Stimulated activated CD8-positive, alpha-beta memory T cell treated with anti-CD3 and anti-CD28 coated beads, Interleukin-4, amount 100 ng/mL, for 24 hours (primary cell): ENCODE data around the gene NEK3.
"Not testable (repeated sequence)": the region's sequence is repeated elsewhere in the genome, so short reads cannot be mapped to it uniquely, and the experiment has no call there.

Experiments used
- DNase-seq: peaks from one replicate; pipeline ENCODE4 v3.0.0-alpha.2; 2020; ENCODE audit warnings: low read depth

NEK3 gene

DNA sequence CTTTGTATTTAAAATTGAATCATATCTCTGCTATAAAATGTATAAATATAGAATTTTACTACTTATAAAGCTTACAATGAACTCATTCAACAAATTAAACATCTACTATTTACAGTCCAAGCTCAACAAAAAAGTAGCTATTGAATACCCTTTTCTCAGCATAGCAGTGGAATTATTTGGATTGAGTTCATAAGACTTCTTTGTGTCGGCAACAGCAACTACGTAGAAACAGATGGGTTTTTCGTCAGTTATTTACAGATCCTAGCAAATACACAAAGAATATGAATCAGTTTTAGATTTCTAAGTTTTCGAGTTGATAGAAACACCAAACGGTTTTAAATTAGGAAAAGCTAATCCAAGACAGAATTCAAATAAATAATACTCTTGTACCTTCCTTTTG, 10.4 kb upstream of the NEK3 start:
- DNase-seq: no peak

DNA sequence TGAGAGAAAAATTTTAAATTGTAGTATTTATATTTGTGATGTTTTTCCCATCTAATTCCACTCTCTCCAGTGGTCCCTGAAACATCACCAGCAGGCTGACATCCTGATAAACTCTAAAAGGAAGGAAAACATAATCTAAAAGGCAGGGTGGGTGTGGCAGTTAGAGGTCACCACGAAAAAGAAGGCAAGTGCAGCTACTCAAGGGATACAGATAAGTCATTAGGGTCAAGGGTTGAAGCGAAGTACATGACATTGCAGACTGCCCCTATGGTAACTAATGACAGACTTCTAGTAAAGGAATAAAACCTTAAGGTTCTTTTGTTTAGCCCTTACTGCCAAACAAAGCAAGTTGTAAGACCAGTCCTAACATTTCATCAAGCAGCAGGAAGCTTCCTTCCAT, 6.0 kb upstream of the NEK3 start:
- no peak for DNase-seq

DNA sequence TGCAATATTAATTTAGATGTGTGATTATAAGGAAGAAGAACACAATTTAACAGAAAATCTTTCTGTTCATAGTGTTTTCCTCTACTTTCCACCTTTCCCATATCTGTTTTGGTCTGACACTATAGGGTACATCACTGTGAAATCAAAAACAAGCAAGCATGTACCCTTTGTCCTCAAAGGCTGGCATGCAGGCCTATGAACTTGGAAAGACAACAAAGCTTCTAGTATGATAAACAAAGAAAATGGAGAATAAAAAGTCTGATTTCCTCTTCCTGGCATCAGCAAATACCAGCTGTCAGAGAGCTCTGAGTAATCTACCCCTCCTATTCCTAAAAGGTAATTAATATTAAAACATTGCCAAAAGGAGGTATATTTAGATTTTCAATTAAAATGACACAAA, 5.6 kb upstream of the NEK3 start:
- DNase-seq: no peak

DNA sequence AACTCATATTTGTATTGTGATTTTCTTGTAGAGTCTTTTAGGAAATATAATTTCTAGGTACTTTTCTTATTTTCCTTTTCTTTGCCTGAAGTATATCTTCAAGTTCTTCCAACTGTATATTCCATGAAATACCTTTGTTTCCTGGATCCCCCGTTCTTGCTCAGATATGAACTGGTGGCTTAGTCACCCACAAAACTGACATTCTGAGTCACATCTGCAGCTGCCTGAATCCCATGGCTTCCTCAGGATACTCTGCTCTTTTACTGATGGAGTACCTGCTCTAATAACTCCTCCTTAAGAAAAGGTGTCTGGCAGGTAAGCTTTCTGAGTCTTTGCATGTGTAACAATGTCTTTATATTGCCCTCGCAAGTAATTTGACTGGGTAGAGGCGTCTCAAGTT, 4.5 kb upstream of the NEK3 start:
- not testable (repeated sequence) for DNase-seq

DNA sequence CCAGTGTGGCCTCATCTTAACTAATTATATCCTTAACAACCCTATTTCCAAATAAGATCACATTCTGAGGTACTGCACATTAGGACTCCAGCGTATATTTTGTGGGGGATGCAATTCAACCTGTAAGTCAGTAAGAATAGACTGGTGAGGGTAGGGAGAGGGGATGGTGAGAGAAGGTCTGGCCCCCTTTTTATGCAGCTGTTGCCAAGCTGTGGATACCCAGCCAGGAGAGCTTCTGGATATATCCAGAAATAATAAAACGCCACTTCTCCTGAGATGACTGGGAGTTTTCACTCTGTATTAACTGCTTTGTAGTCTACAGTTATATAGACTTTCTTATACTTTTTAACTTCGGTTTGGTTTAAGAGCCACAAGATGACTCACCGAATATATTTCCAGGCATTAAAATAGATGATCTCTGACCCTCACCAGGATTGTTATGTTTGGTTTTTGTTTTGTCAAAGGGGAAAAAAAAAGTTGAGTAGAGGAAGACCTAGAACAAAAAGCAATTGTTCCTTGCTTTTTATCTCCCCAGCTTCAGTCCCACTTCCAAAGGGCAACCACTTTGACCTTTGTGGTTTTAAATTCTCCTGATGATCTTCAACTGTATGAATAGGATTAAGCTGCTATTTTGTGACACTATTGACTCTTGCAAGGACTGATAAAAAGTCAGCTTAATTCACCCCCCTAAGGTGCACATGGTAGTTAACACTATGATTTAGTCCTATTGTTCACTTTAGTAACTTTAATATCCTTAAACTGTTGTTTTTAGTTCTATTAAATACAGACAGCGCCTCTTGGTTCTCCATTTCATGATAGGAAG, 3.1 kb upstream of the NEK3 start:
- DNase-seq: no peak

DNA sequence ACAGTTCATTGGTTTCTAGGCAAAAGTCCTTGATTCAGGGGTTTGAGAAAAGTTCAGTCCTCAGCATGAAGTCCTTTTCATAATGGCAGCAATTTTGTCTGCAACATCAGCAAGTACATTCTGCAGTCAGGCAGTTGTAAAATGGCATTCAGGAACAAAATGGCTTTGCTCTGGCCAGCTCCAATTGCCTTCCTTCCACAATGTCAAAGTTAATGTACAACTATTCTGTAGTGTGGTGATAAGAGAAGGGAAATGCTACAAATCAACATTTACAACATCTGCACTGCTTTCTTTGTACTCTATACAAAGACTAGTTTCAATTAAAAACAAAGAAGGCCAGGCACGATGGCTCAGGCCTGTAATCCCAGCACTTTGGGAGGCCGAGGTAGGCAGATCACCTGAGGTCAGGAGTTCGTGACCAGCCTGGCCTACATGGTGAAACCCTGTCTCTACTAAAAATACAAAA, 1.8 kb upstream of the NEK3 start:
- no peak for DNase-seq

DNA sequence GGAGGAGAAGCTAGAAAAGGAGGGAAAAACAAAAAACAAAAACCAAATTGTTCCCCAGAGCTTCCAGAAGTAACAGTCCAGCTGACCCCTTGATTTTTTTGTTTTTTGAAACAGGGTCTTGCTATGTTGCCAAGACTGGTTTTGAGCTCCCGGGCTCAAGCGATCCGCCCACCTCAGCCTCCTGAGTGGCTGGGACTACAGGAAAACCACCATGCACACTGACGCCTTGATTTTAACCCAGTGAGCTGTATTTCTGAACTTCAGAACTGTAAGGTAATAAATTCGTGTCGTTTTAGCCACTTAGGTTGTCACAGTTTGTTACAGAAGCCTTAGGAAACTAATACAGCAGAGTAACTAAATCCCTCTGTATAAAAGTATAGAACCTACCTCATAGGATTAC, 1.1 kb upstream of the NEK3 start:
- DNase-seq: no peak

DNA sequence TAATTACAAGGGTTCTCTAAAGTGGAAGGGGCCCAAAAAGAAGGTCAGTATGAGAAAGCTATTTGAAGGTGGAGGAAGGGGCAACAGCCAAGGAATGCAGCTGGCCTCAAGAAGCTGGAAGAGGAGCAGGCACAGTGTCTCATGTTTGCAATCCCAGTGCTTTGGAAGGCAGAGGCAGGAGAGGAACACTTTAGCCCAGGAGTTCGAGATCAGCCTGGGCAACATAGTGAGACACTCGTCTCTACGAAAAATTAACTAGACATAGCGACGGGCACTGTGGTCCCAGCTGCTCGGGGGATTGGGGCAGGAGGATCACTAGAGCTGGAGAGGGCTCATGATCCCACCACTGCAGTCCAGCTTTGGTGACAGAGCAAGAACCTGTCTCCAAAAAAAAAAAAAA, 656 bp upstream of the NEK3 start:
- no peak for DNase-seq

DNA sequence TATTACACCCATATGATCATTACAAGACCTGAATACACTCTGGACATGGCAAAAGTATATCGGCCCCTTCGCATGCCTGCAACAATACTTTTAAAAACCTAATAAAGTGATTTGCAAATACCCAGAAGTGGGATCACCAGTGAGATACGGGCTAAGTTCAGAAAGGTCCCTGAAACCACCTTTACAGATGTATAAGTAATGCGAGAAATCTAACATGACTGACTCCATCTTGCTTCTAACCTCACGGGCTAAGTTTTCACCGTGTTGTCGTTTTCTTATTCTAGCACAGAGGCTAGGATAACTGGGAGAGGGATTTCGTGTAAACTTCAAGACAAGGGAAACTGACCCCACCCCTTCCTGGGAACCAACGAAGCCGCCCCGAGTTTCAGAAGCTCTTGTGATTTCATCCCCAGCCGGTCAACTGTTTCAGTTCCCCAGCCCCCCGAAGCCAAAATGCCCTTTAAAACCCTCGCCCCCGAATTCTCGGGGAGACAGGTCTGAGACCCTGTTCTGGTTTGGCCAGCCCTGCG, 703 bp downstream of the NEK3 start:
- DNase-seq: no peak

DNA sequence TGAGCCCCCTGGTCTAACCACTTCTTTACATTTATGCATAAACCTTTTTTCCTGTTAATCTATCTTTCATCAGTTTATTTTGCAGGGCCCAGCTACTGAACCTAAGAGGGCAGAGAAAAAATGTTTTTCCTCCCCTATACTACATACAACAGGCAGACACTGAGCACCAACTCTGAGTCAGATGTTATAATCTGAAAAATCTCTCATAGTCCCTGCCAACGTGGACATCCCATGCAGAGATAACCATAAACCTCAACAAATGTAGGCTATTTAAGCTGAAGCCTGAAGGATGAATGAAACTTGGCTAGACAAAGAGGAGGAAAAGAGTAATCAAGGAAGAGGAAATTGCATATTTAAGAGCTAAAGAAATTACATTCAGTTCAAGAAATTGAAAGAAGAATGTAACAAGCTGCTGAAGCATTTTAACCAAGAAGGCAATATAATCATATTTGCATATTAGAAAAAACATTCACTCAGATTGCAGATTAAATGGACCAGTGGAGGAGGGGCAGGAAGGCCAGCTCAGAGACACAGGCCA, 2.6 kb downstream of the NEK3 start:
- no peak for DNase-seq

DNA sequence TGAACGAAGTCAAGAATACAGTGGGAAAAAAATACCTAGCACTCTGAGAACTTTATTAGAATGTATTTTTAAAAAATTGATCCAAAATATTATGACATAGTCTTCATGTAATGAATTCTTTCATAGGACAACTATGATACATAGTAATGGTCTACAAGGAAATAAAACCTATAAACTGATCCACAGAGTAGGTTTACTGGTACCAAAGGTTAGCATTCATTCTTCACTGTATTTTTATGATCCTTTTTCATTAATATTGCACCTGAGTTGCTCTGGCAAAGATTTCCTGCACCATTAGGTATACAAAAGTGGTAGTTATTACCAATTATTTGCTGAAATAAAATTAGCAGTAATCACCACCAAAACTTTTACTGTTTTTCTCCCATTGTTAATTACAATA, 4.2 kb downstream of the NEK3 start:
- DNase-seq: no peak

DNA sequence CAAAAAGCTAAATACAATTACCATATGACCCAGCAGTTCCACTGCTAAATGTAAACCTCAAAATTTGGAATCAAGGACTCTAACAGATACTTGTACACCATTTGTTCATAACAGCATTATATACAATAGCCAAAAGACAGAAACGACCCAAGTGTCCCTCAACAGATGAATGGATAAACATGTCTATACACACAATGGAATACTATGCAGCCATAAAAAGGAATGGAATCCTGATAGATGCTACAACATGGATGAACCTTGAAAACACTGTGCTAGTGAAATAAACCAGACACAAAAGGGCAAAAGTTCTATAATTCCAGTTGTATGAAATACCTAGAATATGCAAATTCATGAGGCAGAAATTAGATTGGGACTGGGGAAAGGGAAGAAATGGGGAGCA, 12.2 kb downstream of the NEK3 start:
- no peak for DNase-seq

DNA sequence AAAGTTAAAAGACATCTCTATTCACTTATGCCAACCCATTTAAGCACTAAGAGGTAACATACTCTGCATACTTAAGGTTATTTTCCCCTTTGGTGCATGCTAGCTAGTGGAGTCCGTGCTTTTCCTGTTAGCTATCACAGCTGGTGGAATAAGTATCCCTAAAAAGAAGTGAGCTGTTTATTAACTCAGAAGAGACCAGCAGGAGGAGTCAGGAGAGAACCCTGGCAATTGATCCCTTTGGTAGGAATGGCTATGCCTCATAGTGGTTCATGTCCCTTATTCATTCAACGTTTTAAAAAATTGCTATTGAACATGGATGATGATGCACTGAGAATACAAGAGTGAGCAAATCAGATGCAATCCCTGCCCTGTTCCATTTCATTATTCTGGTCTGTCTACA, 18.1 kb downstream of the NEK3 start:
- no peak for DNase-seq

DNA sequence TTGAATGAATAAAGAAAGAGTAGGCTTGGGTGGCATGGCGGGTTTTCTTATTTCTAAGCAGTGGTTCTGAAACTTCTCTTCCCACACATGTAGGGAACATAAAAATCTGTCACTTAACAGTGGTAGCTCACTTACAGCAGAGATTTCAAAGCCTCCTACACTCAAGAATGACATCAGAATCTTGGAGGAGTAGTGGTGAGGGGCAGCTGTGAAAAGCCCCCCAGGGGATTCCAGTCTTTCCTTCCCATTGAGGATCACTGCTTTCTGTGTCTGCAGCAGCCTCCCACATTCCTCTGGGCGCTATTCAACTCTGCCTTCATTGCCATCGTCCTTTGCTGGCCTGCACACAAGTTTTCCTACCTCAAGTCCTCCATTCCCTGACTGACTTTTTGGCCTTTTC, 21.9 kb downstream of the NEK3 start:
- no peak for DNase-seq

DNA sequence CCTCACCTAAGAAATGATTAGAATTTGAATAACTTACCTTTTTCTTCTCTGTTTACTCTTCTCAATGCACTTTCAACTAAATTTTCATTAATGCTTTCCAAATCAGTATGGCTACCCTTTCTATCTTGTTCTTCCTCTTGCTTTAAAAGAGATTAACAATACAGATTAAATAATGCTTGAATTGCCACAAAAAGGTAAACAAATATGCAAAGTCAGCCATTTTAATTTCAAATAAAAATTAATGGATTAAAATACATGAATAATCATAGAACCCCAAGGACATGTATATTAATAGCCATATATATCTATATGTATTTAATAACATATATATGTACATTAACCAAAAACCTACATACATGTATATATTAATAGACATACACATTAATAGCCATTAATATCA, 22.6 kb downstream of the NEK3 start:
- no peak for DNase-seq

DNA sequence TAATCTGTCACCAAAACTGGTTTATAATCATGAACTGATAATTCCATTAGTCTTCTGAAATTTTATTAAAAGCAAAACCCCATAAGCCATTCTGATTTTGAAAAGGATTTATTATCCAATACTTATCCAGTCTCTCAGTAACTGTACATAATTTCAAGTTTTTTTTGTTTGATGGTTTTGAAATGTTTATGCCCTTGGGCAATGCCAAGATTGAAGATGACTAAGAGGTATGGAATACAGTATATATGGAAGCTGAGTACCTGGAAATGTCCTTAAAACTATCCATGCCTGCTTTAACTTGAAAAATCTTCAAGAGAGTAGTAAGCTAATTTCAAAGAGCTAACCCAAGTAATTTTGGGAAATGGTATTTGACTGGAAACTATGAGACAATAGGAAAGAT, 28.8 kb downstream of the NEK3 start:
- DNase-seq: no peak

DNA sequence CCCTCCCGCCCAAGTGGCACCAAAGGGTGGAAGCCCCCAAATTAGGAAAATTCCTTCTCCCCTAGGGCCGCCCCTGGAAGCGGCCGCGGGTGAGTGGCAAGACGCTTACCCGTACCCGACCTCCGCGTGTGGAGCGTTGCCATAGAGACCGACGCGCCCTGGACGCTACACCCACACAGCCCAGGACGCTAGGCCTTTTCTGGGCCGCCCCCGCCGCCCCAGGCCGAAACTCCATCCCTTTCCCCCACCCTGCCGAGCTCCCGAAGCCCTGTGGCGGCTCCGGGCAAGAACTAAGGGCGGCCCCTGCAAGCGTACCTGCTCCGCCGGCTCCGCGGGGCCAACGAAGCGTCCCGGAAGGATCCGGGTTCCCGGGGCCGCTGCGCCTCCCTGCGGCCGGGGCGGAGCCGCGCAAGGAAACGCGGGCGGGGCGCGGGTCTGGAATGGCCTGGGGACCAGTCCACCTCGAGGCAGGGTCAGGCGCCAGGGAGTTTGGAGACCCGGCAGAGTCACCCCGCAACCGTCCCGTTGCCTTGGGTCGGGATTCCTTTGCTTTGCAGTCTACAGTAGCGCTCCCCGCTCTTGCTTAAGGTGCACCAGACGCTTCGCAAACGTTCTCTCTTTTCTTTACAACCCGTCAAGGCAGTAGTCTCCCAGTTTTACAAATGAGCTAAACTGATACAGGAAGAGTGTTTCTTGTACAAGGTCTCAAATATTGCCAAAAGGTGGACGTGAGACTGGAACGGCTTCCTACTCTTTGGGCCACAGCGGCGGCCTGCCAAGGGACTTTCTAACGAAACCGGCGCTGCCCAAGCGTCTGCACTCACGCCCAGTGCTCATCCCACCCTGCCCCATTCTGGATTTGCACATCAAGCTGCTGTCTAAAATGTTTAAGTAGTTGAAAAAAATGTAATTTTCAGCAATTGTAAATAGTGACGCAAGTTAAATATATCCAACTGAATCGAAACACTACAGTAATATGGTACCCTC, 30.4 kb downstream of the NEK3 start, which contains the start of gene NEK5:
Gene NEK5, minus strand, starts transcription at position 360 of the 987 bp plus-strand sequence. CDS start 1,591 bp downstream, outside the sequence.
- DNase-seq: peak; percentile 35

DNA sequence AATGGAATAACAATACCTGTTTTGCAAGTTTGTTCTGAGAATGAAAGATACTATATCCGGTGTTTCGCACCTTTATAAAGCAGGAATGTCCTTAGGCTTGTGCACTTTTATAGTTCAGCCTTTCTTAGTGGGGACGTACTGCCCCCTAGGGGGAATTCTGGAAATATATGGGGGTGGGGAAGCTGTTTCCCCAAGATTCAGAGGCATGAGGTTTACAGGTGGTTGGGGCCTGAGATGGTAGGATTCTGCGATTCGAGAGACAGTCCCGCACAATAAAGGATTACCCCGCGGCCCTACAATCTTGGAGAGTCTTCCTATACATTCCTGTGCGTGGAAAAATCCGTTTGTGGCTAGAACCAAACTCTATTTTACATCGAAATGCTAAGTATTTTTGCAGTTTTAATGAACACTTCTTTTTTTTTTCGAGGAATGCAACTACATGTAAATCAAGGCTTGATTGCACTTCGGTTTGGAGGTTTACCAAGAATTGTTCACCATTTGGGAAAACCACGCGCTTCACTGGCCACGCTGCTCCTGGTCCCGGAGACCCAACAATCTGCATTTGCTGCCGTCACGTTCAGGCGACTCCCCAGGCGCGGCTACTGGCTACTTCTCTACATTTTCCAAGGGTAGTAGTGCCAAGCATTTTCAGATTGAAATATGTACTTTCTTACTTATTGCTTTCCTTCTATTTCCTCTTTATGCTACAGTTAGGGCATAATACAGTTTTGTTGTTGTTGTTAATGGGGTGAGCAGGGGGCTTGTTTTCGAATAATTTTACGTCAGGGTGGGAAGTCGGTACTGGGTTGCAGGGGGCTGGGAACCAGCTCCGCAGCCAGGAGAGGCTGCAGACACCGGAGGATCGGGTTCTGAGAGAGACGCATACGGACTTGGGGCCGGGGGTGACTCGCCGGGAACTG, 31.4 kb downstream of the NEK3 start:
- peak; percentile 15 for DNase-seq

DNA sequence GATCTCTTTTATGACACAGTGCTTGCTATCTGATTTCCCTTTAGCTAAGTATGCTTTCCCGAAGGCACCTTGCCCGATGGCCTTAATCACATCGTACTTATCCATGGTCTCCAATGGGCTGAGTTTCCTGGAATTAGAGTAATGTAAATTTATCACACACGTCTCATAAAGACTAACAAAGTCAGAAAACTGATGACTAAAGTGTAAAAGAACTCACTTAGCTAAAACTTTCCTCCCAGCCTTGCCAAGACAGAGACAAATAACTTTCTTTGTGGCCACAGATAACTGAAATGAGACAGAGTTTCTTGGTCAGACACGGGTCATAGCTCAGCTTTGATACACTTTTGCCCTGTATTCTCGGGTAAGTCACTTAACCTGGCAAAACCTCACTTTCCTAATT, 32.0 kb downstream of the NEK3 start:
- DNase-seq: no peak

DNA sequence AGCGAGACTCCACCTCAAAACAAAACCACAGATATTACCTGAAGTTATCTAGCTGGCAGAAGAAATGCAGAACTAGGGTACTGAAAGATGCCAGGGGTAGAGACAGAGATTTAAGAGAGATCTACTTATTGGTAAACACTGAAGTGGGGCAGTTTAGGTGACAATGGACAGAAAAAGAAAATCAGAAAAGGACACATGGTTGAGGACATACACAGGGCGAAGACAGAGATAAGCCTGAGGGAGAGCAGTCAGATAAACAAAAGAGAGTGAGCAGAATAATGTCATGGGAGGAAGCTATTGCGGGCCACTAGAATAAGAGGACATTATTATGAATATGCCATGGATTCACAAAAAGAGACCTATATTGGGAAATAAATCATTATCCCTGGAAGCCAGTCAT, 33.9 kb downstream of the NEK3 start:
- DNase-seq: no peak

DNA sequence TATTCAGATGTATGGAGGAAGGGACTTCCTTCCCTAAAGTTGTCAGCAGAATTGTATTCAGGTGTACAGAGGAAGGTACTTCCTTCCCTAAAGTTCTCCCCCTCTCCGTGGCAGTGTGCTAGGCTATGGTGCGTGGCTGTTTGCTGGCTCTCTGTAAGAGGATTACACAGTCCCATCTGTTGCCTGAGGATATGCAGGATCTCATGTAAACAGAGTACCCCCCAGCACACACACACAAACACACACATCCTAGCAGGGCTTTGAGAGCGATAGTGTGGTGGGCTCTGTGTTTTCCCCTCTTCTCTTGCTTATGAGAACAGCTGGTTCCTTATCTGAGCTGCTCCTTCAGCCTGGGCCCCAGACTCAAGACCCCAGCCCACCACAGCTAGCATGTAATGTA, 40.8 kb downstream of the NEK3 start:
- DNase-seq: no peak
